Fibroblast of the aortic adventitia (primary cell): ENCODE data around the gene TMEM121B. TPM values are rescaled to one million over a fixed set of nuclear protein-coding genes. Genes with fewer than 3 reads are reported as not detected.

Source experiments
- DNase-seq: peaks from one replicate; pipeline ENCODE4 v3.0.0-alpha.2; 2010; ENCODE audit warnings: low read depth
- H3K4me3 ChIP-seq: 2 replicates; pipeline ENCODE4 v1.5.1; 2011; ENCODE audit warnings: low read depth, mild to moderate bottlenecking, control low read depth, low read length, moderate library complexity
- total RNA-seq: library from RNA; depleted of rRNA; stranded (reverse); fragments of >200 nt; gene quantifications from 2 replicates; pipeline ENCODE4 v1.2.3, GENCODE V29; 2012; ENCODE audit warnings: low replicate concordance
- TF ChIP-seq, protein P1 (sequence below): IDR thresholded peaks from 2 replicates; pipeline ENCODE4 v1.5.1; 2011; ENCODE audit warnings: mild to moderate bottlenecking, low read length, control low read depth, inconsistent platforms; ENCODE audit not compliant: insufficient read depth

Gene TMEM121B
- total RNA-seq, 1 donor, result 0.09 TPM

GRCh38 chr22:17096071-17096470, 25.1 kb downstream of the TMEM121B start:
- DNase-seq, result no peak
- no peak overlapping the region for H3K4me3 ChIP-seq
- TF ChIP-seq, protein P1, sequence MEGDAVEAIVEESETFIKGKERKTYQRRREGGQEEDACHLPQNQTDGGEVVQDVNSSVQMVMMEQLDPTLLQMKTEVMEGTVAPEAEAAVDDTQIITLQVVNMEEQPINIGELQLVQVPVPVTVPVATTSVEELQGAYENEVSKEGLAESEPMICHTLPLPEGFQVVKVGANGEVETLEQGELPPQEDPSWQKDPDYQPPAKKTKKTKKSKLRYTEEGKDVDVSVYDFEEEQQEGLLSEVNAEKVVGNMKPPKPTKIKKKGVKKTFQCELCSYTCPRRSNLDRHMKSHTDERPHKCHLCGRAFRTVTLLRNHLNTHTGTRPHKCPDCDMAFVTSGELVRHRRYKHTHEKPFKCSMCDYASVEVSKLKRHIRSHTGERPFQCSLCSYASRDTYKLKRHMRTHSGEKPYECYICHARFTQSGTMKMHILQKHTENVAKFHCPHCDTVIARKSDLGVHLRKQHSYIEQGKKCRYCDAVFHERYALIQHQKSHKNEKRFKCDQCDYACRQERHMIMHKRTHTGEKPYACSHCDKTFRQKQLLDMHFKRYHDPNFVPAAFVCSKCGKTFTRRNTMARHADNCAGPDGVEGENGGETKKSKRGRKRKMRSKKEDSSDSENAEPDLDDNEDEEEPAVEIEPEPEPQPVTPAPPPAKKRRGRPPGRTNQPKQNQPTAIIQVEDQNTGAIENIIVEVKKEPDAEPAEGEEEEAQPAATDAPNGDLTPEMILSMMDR, result no peak

DNA sequence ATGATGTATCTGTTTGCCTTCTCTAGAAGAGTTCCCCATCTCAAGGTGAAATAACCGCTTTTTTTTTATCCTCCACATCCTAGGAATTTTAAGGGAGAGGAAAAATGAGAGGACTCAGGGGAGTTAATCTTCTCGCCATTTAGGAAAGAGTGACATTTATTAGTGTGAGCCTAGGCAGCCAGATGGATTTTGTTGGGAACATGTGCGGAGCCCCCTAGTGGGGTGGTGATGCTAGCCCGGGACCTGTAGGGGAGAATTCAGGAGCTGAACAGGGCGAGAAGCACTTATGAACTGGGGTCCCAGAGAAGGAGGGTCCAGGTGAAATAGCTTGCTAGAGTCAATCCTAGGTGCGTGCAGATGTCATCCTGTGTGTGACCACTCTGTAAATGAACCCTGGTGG, 25.6 kb downstream of the TMEM121B start:
- TF ChIP-seq, protein P1, result peak; percentile 41
- DNase-seq, result peak; percentile 14
- H3K4me3 ChIP-seq, result no peak overlapping the region

DNA sequence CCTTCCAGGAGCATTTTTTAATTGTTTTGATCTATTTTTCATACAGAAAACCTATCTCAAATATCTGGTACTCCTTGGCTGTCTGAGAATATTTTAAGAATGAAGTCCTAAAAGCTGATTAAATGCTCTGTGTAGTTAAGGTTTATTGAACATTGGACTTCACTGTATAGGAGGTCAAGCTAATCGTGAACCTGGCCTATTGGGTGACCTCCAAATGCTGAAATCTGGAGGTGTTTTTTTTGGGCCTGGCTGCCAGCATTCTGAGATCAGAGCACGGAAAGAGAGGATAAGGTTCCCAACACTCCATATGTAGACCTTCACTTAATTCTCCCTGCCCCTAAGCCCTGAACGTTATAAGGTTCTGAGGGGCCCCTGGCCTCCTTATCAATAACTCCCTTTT, 28.1 kb downstream of the TMEM121B start:
- DNase-seq, result no peak
- TF ChIP-seq, protein P1, result no peak
- H3K4me3 ChIP-seq, result no peak overlapping the region

DNA sequence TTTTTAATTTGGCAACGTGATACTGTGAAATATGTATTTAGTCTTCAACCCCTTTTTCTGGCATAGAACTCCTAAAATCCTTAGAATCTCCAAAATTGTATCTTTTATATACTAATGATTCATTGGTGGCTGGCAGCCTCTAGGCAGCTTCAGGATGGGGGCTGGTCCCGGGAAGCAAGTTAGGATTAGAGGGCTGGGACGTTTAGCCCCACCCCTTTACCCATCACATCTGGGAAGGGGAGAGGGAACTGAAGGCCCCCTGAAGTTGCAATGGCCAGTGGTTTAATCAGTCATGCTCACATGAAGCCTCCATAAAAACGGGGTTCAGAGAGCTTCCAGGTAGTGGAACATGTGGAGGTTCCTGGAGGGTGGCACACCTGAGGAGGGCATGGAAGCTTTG, 29.3 kb downstream of the TMEM121B start:
- DNase-seq, result no peak
- TF ChIP-seq, protein P1, result no peak
- H3K4me3 ChIP-seq, result no peak overlapping the region

DNA sequence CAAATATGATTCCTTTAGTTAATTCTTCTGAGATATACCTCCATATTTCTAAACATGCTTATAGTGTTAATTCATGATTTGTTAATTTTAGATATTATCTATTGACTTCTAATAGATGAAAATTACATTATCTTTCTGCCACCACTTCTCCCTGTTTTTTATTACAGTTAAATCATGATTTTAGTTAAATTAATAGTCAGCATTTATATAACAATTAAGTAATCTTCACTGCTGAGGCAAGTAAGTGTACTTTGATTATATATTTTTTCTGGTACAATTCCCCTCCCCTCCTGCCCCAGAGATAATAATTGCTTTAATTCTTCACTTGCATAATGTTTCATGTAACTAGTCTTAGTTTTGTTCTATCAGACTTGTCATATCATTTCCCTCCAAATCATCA, 30.6 kb downstream of the TMEM121B start:
- TF ChIP-seq, protein P1, result no peak
- no peak overlapping the region for H3K4me3 ChIP-seq
- DNase-seq, result no peak

GRCh38 chr22:17087498-17088131, 33.5 kb downstream of the TMEM121B start:
- TF ChIP-seq, protein P1, result no peak
- no peak for DNase-seq
- H3K4me3 ChIP-seq, result no peak overlapping the region
